ENCODE data around the gene RTP4. TPM values are rescaled to one million over a fixed set of nuclear protein-coding genes. Genes with fewer than 3 reads are reported as not detected.

Gene RTP4
- total and polyA plus RNA-seq, 2 donors (not counting 1 experiment from before 2014, with no cell fraction given): 1.0 to 3.5 TPM

- Histone ChIP-seq H3K36me3 (ENCODE audit: control insufficient read depth, insufficient read depth, low read length) (no peaks in the 10 kb centered on the region), H3K4me3 (replicated peaks in 1 of 4; ENCODE audit: control extremely low read depth in 1 of 4, insufficient read depth in 1 of 4, low read depth in 3 of 4, low read length in 4 of 4) (peak overlapping the region in 1 of 4 experiments; percentile 52), H3K9ac (ENCODE audit: insufficient read depth, low read length) (no peak overlapping the region), H3K4me1 (ENCODE audit: control insufficient read depth, extremely low read depth, insufficient read depth, low read length) (peaks cover 4% of the 10 kb centered on the region), H3K9me3 (ENCODE audit: control insufficient read depth, insufficient read depth, low read depth, low read length) (no peaks in the 10 kb centered on the region), H2AFZ (ENCODE audit: low read length) (peak overlapping the region; percentile 52), H3K4me2 (ENCODE audit: extremely low read depth, insufficient read depth, low read length) (peak overlapping the region; percentile 81), H3K27me3 (ENCODE audit: control insufficient read depth, insufficient read depth, low read length) (no peaks in the 10 kb centered on the region), H3K27ac (ENCODE audit: insufficient read depth, low read length) (peak overlapping the region; percentile 56), H4K20me1 (ENCODE audit: control insufficient read depth, extremely low read depth, insufficient read depth, low read length) (no peaks in the 10 kb centered on the region), H3K79me2 (ENCODE audit: control insufficient read depth, insufficient read depth, low read length) (no peaks in the 10 kb centered on the region)
- peak; percentile 32 to 48 for DNase-seq (ENCODE audit: low read depth in 2 of 2)
- TF ChIP-seq EZH2 (IDR thresholded peaks at IDR 0.05; ENCODE audit: low read length, missing control alignments): no peak
- TF ChIP-seq CTCF (conservative IDR thresholded peaks at IDR 0.05 in 1 of 2, IDR thresholded peaks at IDR 0.05 in 1 of 2; ENCODE audit: low read depth in 1 of 2, low read length in 2 of 2): peak; percentile 66 to 95
These were observed 48.4 kb upstream of the RTP4 start for GRCh38 chr3:187319699-187320302.

DNA sequence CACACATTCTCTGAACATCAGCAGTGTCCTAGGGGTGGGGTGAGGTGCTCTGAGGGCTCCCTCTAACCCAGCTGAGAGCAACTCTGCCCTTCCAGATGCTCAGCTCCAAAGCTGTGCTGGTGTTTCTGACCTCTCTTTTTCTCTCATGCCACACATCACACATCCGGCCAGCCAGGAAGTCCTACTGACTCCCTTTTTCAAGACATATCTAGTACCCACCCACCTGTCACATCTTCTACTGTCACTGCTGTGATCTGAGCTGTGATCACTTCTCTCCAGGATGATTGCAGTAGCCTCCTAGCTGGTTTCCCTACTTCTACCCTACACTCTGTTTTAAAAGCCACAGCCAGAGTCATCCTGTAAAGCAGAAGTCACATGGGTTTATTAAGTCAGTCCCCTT is 46.4 kb upstream of the RTP4 start:
- no peak overlapping the region for H3K4me3 ChIP-seq (replicated peaks in 1 of 4; ENCODE audit: control extremely low read depth in 1 of 4, insufficient read depth in 1 of 4, low read depth in 3 of 4, low read length in 4 of 4)
- H3K4me2 ChIP-seq (ENCODE audit: extremely low read depth, insufficient read depth, low read length): no peak overlapping the region
- H3K9me3 ChIP-seq (ENCODE audit: control insufficient read depth, insufficient read depth, low read depth, low read length): no peaks in the 10 kb centered on the region
- H2AFZ ChIP-seq (ENCODE audit: low read length): no peak overlapping the region
- H3K36me3 ChIP-seq (ENCODE audit: control insufficient read depth, insufficient read depth, low read length): no peaks in the 10 kb centered on the region
- no peaks in the 10 kb centered on the region for H4K20me1 ChIP-seq (ENCODE audit: control insufficient read depth, extremely low read depth, insufficient read depth, low read length)
- H3K27ac ChIP-seq (ENCODE audit: insufficient read depth, low read length): no peak overlapping the region
- DNase-seq (ENCODE audit: low read depth in 2 of 2): no peak
- no peaks in the 10 kb centered on the region for H3K79me2 ChIP-seq (ENCODE audit: control insufficient read depth, insufficient read depth, low read length)
- peaks cover 4% of the 10 kb centered on the region for H3K27me3 ChIP-seq (ENCODE audit: control insufficient read depth, insufficient read depth, low read length)
- H3K9ac ChIP-seq (ENCODE audit: insufficient read depth, low read length): no peak overlapping the region
- H3K4me1 ChIP-seq (ENCODE audit: control insufficient read depth, extremely low read depth, insufficient read depth, low read length): peaks cover 4% of the 10 kb centered on the region
- TF ChIP-seq EZH2 (IDR thresholded peaks at IDR 0.05; ENCODE audit: low read length, missing control alignments): no peak

- Histone ChIP-seq H3K36me3 (ENCODE audit: control insufficient read depth, insufficient read depth, low read length) (no peaks in the 10 kb centered on the region), H3K27me3 (ENCODE audit: control insufficient read depth, insufficient read depth, low read length) (peaks cover 4% of the 10 kb centered on the region), H3K4me1 (ENCODE audit: control insufficient read depth, extremely low read depth, insufficient read depth, low read length) (peaks cover 4% of the 10 kb centered on the region), H2AFZ (ENCODE audit: low read length) (no peak overlapping the region), H3K4me3 (replicated peaks in 1 of 4; ENCODE audit: control extremely low read depth in 1 of 4, insufficient read depth in 1 of 4, low read depth in 3 of 4, low read length in 4 of 4) (no peak overlapping the region), H3K9ac (ENCODE audit: insufficient read depth, low read length) (no peak overlapping the region), H4K20me1 (ENCODE audit: control insufficient read depth, extremely low read depth, insufficient read depth, low read length) (no peaks in the 10 kb centered on the region), H3K79me2 (ENCODE audit: control insufficient read depth, insufficient read depth, low read length) (no peaks in the 10 kb centered on the region), H3K4me2 (ENCODE audit: extremely low read depth, insufficient read depth, low read length) (no peak overlapping the region), H3K27ac (ENCODE audit: insufficient read depth, low read length) (no peak overlapping the region), H3K9me3 (ENCODE audit: control insufficient read depth, insufficient read depth, low read depth, low read length) (no peaks in the 10 kb centered on the region)
- no peak for DNase-seq (ENCODE audit: low read depth in 2 of 2)
- TF ChIP-seq EZH2 (IDR thresholded peaks at IDR 0.05; ENCODE audit: low read length, missing control alignments): no peak
- no peak for TF ChIP-seq CTCF (conservative IDR thresholded peaks at IDR 0.05 in 1 of 2, IDR thresholded peaks at IDR 0.05 in 1 of 2; ENCODE audit: low read depth in 1 of 2, low read length in 2 of 2)
These were observed 45.9 kb upstream of the RTP4 start for GRCh38 chr3:187322291-187322690.
